Measurements from ENCODE around the gene KLHL22.

The KLHL22 gene

DNA sequence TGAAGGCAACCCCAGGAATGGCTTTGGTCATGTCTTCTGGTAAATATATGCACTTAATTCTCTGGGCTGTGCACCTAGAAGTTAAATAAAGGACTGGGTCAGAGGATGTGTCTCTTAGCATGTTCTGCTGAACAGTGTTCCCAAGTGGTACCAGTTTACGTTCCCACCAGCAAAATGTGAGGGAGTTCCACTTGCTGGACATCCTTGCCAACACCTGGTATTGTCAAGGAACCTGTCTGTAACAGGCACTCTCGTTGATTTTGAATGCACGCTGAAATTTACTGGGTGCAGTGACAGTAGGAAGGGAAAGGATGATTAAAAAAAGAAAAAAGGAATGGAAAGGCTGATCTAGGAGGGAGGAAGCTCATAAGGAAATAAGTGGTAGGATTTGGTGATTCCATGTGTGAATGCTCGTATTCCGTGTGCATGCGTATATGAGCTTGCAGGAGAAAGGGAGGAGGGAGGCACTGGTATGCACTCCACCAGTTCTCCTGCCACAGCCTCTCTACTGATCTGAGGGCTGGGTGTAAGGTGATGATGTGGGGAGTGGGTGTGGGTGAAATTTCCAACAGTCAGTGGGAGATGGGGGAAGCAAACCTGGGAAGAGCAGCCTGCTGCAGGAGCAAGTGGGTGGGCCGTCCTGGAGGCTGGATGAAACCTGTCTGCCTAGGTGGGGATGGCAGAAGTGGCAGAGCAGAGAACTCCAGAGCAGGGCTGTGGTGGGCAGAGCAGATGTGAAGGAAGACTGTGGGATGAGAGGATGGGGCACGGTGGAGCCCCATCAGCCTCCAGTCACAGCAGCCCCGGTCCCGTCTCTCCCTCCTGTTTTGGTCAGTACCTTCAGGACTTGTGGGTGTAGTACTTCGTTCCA lies 26.8 kb upstream of the KLHL22 start:
- Histone ChIP-seq H3K36me3 (ENCODE audit: control insufficient read depth, low read length) (peaks cover 59% of the 10 kb centered on the region), H3K4me3 (ENCODE audit: low read length) (no peak overlapping the region), H3K4me1 (ENCODE audit: control insufficient read depth, low read length) (peaks cover 16% of the 10 kb centered on the region), H3K9me3 (ENCODE audit: control insufficient read depth, insufficient read depth, low read length) (no peaks in the 10 kb centered on the region), H3K4me2 (ENCODE audit: low read length) (no peak overlapping the region), H3F3A (ENCODE audit: control insufficient read depth, insufficient read depth) (no peaks in the 10 kb centered on the region), H3K27ac (ENCODE audit: low read depth, low read length) (no peak overlapping the region), H3K9me2 (replicated peaks; ENCODE audit: control insufficient read depth, low read length) (no peaks in the 10 kb centered on the region), H3K27me3 (ENCODE audit: control insufficient read depth, low read length) (no peaks in the 10 kb centered on the region), H3K79me2 (ENCODE audit: control insufficient read depth, low read length) (peaks cover 95% of the 10 kb centered on the region), H4K20me1 (ENCODE audit: control insufficient read depth, insufficient read depth, low read depth, low read length) (peaks cover 26% of the 10 kb centered on the region)
- TF ChIP-seq, protein P1, sequence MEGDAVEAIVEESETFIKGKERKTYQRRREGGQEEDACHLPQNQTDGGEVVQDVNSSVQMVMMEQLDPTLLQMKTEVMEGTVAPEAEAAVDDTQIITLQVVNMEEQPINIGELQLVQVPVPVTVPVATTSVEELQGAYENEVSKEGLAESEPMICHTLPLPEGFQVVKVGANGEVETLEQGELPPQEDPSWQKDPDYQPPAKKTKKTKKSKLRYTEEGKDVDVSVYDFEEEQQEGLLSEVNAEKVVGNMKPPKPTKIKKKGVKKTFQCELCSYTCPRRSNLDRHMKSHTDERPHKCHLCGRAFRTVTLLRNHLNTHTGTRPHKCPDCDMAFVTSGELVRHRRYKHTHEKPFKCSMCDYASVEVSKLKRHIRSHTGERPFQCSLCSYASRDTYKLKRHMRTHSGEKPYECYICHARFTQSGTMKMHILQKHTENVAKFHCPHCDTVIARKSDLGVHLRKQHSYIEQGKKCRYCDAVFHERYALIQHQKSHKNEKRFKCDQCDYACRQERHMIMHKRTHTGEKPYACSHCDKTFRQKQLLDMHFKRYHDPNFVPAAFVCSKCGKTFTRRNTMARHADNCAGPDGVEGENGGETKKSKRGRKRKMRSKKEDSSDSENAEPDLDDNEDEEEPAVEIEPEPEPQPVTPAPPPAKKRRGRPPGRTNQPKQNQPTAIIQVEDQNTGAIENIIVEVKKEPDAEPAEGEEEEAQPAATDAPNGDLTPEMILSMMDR (IDR thresholded peaks at IDR 0.05; ENCODE audit: low read depth, low read length, poor library complexity, severe bottlenecking), result no peak
- TF ChIP-seq EZH2phosphoT487 (IDR thresholded peaks at IDR 0.05; ENCODE audit: borderline replicate concordance, low read length), result no peak

DNA sequence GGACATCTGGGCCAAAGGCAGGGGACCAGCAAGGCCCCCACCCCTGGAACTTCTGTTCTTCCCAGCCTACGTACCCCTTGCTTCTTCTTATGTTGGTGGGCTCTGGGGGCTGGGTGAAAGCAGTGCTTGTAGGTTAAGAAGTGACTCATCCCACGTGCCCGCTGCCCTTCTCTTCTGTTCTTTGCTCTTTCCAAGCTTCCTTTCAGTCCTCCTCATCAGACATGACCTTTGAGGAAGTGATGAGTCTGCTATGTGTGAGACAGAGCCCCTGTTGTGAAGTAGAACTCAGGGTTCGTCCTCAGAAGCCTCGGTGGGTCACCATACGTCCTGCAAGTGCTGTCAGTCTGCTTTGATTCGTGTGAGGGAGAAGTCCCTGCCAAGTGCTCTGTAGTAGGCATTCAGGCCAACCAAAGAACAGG lies 24.5 kb upstream of the KLHL22 start:
- peaks cover 28% of the 10 kb centered on the region for H4K20me1 ChIP-seq (ENCODE audit: control insufficient read depth, insufficient read depth, low read depth, low read length)
- no peaks in the 10 kb centered on the region for H3K9me3 ChIP-seq (ENCODE audit: control insufficient read depth, insufficient read depth, low read length)
- H3K4me2 ChIP-seq (ENCODE audit: low read length), result no peak overlapping the region
- peaks cover 93% of the 10 kb centered on the region for H3K79me2 ChIP-seq (ENCODE audit: control insufficient read depth, low read length)
- peaks cover 16% of the 10 kb centered on the region for H3K4me1 ChIP-seq (ENCODE audit: control insufficient read depth, low read length)
- no peak overlapping the region for H3K27ac ChIP-seq (ENCODE audit: low read depth, low read length)
- no peaks in the 10 kb centered on the region for H3F3A ChIP-seq (ENCODE audit: control insufficient read depth, insufficient read depth)
- no peaks in the 10 kb centered on the region for H3K27me3 ChIP-seq (ENCODE audit: control insufficient read depth, low read length)
- peaks cover 59% of the 10 kb centered on the region for H3K36me3 ChIP-seq (ENCODE audit: control insufficient read depth, low read length)
- TF ChIP-seq EZH2phosphoT487 (IDR thresholded peaks at IDR 0.05; ENCODE audit: borderline replicate concordance, low read length), result no peak
- TF ChIP-seq, protein P1 (IDR thresholded peaks at IDR 0.05; ENCODE audit: low read depth, low read length, poor library complexity, severe bottlenecking), result no peak
- H3K4me3 ChIP-seq (ENCODE audit: low read length), result no peak overlapping the region
- H3K9me2 ChIP-seq (replicated peaks; ENCODE audit: control insufficient read depth, low read length), result no peaks in the 10 kb centered on the region

DNA sequence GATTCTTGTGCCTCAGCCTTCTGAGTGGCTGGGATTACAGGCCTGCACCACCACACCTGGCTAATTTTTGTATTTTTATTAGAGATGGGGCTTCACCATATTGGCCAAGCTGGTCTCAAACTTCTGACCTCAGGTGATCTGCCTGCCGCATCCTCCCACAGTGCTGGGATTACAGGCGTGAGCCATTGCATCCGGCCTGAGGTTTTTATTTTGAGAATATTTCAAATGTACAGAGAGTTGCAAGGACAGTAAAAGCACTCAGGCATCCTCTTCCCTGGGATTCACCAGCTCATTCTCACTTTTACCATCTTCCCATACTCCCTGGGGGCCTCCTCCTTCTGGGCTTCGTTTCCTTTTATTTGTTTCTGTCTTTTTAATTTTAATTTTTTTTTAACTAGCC lies 24.0 kb upstream of the KLHL22 start:
- TF ChIP-seq EZH2phosphoT487 (IDR thresholded peaks at IDR 0.05; ENCODE audit: borderline replicate concordance, low read length), result no peak
- TF ChIP-seq, protein P1 (IDR thresholded peaks at IDR 0.05; ENCODE audit: low read depth, low read length, poor library complexity, severe bottlenecking), result no peak
- H3K4me2 ChIP-seq (ENCODE audit: low read length), result no peak overlapping the region
- peaks cover 93% of the 10 kb centered on the region for H3K79me2 ChIP-seq (ENCODE audit: control insufficient read depth, low read length)
- H3K9me2 ChIP-seq (replicated peaks; ENCODE audit: control insufficient read depth, low read length), result no peaks in the 10 kb centered on the region
- no peaks in the 10 kb centered on the region for H3K27me3 ChIP-seq (ENCODE audit: control insufficient read depth, low read length)
- H3K9me3 ChIP-seq (ENCODE audit: control insufficient read depth, insufficient read depth, low read length), result no peaks in the 10 kb centered on the region
- peaks cover 16% of the 10 kb centered on the region for H3K4me1 ChIP-seq (ENCODE audit: control insufficient read depth, low read length)
- H3K27ac ChIP-seq (ENCODE audit: low read depth, low read length), result no peak overlapping the region
- H3K36me3 ChIP-seq (ENCODE audit: control insufficient read depth, low read length), result peaks cover 64% of the 10 kb centered on the region
- H3F3A ChIP-seq (ENCODE audit: control insufficient read depth, insufficient read depth), result no peaks in the 10 kb centered on the region
- H3K4me3 ChIP-seq (ENCODE audit: low read length), result no peak overlapping the region
- peaks cover 30% of the 10 kb centered on the region for H4K20me1 ChIP-seq (ENCODE audit: control insufficient read depth, insufficient read depth, low read depth, low read length)

Data from DOHH2 (cell line).